ENCODE results near the gene GALNT7.
A peak's percentile ranks its signal among the peaks of the same experiment; 100 is the strongest.

Gene GALNT7

GRCh38 chr4:173218411-173219125 is 50.0 kb downstream of the GALNT7 start (continued):
- TF ChIP-seq ZSCAN5A (tag by site-specific recombination; IDR thresholded peaks at IDR 0.05) (no peak), GLIS1 (tag by site-specific recombination; IDR thresholded peaks at IDR 0.05) (peak; percentile 47), GLI4 (tag by site-specific recombination; IDR thresholded peaks at IDR 0.05) (no peak), ZNF114 (tag by site-specific recombination; IDR thresholded peaks at IDR 0.05) (no peak), ZNF174 (tag by site-specific recombination; IDR thresholded peaks at IDR 0.05) (no peak), ZNF138 (tag by site-specific recombination; IDR thresholded peaks at IDR 0.05; ENCODE audit: borderline replicate concordance) (no peak), ZNF600 (tag by site-specific recombination; IDR thresholded peaks at IDR 0.05) (no peak), ZNF837 (tag by site-specific recombination; IDR thresholded peaks at IDR 0.05) (no peak), ZNF747 (tag by site-specific recombination; IDR thresholded peaks at IDR 0.05) (no peak), ZNF473 (tag by site-specific recombination; IDR thresholded peaks at IDR 0.05) (no peak), ZNF248 (tag by site-specific recombination; IDR thresholded peaks at IDR 0.05) (no peak), FEZF1 (tag by site-specific recombination; IDR thresholded peaks at IDR 0.05) (peak; percentile 89), YY1 (tag by site-specific recombination; IDR thresholded peaks at IDR 0.05) (no peak), SP7 (tag by site-specific recombination; IDR thresholded peaks at IDR 0.05) (peak; percentile 44; the same call in 1 of the 2 replicates), HOXD13 (CRISPR knock-in tag; IDR thresholded peaks at IDR 0.05; ENCODE audit: borderline replicate concordance) (no peak), ZNF335 (tag by site-specific recombination; conservative IDR thresholded peaks at IDR 0.05) (no peak), ZNF610 (tag by site-specific recombination; IDR thresholded peaks at IDR 0.05; ENCODE audit: borderline replicate concordance) (no peak), ZNF302 (tag by site-specific recombination; IDR thresholded peaks at IDR 0.05; ENCODE audit: low read depth) (no peak), ZNF239 (tag by site-specific recombination; IDR thresholded peaks at IDR 0.05) (no peak), KLF7 (tag by site-specific recombination; IDR thresholded peaks at IDR 0.05; ENCODE audit: borderline replicate concordance) (no peak), ZNF404 (tag by site-specific recombination; IDR thresholded peaks at IDR 0.05) (no peak), PRDM6 (tag by site-specific recombination; IDR thresholded peaks at IDR 0.05) (0 out of 2 replicates have a peak, but pooled peaks have one; percentile 28), ZBTB48 (tag by site-specific recombination; IDR thresholded peaks at IDR 0.05) (no peak)
- TF ChIP-seq, protein P1, sequence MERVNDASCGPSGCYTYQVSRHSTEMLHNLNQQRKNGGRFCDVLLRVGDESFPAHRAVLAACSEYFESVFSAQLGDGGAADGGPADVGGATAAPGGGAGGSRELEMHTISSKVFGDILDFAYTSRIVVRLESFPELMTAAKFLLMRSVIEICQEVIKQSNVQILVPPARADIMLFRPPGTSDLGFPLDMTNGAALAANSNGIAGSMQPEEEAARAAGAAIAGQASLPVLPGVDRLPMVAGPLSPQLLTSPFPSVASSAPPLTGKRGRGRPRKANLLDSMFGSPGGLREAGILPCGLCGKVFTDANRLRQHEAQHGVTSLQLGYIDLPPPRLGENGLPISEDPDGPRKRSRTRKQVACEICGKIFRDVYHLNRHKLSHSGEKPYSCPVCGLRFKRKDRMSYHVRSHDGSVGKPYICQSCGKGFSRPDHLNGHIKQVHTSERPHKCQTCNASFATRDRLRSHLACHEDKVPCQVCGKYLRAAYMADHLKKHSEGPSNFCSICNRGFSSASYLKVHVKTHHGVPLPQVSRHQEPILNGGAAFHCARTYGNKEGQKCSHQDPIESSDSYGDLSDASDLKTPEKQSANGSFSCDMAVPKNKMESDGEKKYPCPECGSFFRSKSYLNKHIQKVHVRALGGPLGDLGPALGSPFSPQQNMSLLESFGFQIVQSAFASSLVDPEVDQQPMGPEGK (tag by site-specific recombination; IDR thresholded peaks at IDR 0.05): no peak
- TF ChIP-seq, protein P2, sequence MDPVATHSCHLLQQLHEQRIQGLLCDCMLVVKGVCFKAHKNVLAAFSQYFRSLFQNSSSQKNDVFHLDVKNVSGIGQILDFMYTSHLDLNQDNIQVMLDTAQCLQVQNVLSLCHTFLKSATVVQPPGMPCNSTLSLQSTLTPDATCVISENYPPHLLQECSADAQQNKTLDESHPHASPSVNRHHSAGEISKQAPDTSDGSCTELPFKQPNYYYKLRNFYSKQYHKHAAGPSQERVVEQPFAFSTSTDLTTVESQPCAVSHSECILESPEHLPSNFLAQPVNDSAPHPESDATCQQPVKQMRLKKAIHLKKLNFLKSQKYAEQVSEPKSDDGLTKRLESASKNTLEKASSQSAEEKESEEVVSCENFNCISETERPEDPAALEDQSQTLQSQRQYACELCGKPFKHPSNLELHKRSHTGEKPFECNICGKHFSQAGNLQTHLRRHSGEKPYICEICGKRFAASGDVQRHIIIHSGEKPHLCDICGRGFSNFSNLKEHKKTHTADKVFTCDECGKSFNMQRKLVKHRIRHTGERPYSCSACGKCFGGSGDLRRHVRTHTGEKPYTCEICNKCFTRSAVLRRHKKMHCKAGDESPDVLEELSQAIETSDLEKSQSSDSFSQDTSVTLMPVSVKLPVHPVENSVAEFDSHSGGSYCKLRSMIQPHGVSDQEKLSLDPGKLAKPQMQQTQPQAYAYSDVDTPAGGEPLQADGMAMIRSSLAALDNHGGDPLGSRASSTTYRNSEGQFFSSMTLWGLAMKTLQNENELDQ (tag by site-specific recombination; IDR thresholded peaks at IDR 0.05; ENCODE audit: low read depth): no peak
- TF ChIP-seq, protein P3, sequence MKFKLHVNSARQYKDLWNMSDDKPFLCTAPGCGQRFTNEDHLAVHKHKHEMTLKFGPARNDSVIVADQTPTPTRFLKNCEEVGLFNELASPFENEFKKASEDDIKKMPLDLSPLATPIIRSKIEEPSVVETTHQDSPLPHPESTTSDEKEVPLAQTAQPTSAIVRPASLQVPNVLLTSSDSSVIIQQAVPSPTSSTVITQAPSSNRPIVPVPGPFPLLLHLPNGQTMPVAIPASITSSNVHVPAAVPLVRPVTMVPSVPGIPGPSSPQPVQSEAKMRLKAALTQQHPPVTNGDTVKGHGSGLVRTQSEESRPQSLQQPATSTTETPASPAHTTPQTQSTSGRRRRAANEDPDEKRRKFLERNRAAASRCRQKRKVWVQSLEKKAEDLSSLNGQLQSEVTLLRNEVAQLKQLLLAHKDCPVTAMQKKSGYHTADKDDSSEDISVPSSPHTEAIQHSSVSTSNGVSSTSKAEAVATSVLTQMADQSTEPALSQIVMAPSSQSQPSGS (tag by site-specific recombination; IDR thresholded peaks at IDR 0.05; ENCODE audit: low read depth): no peak
- TF ChIP-seq, protein P4, sequence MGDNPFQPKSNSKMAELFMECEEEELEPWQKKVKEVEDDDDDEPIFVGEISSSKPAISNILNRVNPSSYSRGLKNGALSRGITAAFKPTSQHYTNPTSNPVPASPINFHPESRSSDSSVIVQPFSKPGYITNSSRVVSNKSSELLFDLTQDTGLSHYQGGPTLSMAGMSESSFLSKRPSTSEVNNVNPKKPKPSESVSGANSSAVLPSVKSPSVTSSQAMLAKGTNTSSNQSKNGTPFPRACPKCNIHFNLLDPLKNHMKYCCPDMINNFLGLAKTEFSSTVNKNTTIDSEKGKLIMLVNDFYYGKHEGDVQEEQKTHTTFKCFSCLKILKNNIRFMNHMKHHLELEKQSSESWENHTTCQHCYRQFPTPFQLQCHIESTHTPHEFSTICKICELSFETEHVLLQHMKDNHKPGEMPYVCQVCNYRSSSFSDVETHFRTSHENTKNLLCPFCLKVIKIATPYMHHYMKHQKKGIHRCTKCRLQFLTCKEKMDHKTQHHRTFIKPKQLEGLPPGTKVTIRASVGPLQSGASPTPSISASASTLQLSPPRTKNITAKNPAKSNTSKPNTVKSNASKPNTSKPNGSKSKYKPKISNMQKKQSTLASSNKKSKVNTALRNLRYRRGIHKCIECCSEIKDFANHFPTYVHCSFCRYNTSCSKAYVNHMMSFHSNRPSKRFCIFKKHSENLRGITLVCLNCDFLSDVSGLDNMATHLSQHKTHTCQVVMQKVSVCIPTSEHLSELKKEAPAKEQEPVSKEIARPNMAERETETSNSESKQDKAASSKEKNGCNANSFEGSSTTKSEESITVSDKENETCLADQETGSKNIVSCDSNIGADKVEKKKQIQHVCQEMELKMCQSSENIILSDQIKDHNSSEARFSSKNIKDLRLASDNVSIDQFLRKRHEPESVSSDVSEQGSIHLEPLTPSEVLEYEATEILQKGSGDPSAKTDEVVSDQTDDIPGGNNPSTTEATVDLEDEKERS (tag by site-specific recombination; IDR thresholded peaks at IDR 0.05): no peak
